GM19043 (cell line): ENCODE results near the gene NOTCH1.

ENCODE experiments used
- ATAC-seq: cut with Tn5 transposase; IDR thresholded peaks from one replicate; pipeline ENCODE4 v1.9.1; 2021; ENCODE audit warnings: low read depth; ENCODE audit not compliant: unreplicated experiment

Gene NOTCH1

DNA sequence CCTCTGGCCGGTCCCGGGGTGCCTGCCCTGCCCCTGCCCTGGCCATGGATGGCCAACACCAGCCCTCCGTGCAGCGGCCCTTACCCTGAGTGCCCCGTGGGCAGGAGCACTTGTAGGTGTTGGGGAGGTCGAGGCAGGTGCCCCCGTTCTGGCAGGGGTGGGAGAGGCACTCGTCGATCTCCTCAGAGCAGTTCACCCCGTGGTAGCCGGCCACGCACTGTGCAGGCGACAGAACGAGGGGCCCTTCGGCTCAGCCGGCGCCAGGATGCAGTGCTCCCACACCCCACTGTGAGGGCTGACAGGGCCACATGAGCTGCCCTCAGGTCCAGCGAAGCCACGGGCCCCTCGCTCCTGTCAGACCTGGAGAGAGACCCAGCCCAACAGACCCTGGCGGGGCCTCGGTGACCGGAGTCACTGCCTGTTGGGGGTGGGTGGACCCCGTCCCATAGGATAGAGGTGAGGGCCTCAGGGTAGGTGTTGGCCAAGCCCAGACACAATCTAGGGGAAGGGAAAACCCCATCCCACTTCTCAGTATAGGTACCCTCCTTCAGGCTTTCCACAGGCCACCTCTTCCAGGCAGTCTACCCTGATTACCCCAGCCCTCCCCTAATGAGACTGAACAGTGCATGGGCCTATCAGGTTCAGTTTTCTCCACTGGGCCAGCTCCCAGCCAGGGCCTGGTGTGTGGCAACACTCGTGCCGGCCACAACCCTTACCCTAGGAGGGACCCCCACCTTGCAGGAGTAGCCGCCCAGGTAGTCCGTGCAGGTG, 38.4 kb downstream of the NOTCH1 start:
- ATAC-seq = no peak

DNA sequence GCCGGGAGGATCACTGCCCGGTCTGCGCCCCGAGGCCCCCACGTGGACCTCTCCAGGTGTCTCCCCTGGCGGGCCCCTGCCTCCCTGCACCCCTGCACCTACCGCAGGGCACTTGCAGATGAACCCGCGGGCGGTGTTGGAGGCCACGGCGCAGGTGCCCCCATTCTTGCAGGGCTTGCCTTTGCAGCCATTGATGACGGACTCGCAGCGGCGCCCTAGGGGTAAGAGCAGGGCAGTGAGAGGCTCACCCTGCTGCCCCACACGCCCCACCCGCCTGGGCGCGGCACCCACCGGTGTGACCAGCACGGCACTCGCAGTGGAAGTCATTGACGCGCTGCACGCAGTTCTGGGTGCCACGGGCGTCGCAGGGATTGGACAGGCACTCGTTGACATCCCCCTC, 39.4 kb downstream of the NOTCH1 start:
- no peak for ATAC-seq

DNA sequence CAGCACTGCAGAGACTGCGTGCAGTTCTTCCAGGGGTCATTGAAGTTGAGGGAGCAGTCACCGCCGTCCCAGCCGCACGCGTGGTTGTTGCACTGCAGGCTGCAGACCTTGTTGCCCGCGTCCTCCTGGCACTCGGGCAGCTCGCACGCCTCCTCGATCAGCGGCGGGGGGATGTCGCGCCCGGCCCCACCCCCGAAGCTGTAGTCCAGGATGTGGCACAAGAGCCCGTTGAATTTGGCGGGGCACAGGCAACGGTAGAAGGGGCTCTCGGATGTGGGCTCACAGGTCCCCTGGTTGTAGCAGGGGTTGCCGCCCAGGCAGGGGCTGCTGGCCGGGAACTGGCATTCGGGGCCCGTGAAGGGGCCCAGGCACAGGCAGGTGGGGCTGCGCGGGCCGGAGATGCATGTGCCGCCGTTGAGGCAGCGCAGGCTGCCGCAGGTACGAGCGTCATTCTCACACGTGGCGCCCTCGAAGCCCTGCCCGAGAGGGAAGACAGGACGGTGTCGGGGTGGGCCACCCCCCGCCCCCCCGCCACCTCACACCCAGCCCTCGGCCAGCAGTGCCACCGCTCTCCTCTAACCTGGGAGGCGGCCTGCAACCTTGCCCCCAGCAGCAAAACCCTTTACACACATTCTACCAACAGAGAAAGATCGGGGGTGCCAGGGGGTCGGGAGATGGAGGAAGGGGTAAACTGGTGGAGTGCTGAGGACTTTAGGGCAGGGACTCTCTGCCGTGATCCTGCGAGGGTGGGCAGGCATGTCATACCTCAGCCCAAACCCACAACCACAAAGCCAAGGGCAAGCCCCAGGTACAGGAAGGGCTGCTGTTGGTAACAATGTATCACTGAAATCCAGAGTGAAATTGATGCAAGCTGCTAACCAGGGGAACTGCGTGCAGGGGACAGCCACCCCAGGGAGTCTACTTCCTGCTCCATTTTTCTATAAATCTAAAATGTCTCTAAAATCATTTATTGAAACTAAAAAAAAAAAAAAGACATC, 40.1 kb downstream of the NOTCH1 start:
- ATAC-seq = no peak

DNA sequence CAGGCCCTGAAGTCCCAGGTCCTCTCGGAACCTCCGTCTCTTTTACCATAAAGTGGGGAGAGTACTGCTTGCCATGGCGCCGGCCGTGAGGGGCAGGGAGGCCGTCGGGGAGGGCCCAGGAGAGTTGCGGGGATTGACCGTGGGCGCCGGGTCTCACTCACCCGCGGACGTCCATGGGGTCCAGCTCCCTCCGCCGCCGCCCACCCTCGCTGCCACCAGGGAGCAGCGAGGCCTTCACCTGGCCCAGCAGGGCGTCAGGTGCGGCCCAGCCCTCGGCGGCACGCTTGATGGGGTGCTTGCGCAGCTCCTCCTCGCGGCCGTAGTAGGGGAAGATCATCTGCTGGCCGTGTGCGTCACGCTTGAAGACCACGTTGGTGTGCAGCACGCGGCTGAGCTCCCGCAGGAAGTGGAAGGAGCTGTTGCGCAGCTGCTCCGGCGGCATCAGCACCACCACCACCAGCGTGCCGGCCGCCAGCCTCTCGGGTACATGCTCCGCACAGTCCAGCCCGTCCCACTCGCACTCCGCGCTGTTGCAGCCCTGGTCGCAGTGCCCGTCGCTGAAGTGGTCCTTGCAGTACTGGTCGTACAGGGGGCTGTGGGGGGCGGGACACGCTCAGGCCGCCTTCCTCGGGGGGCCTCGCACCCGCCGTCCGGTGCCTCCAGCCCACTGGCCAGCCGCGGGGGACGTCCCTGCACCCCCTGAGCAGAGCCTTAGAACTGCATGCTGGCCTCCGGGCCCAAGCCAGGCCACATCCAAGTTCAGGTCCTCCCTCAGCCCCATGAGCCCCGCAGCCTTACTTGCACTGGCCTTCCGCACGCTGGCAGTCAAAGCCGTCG, 41.1 kb downstream of the NOTCH1 start:
- no peak for ATAC-seq

DNA sequence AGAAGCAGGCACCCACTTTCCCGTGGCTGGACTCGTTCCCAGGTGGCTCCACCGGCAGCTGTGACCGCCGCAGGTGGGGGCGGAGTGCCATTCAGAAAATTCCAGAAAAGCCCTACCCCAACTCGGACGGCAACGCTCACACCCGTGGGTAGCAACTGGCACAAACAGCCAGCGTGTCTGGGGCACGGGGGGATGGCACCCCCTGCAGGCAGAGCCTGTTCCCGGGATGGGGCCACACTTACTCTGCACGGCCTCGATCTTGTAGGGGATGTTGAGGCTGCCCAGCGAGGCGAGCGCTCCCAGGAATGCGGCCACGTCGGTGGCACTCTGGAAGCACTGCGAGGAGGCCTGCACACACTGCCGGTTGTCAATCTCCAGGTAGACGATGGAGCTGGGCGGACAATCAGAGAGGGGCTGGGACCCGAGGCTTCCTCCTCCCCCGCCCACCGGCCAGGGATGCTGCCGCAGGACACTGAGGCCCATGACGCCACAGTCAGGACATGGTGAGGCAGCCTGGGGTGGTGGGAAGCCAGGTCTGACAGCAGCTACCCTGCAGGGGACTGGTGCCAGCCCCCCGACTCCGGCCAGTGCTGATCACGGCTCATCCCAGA, 42.8 kb downstream of the NOTCH1 start:
- no peak for ATAC-seq

DNA sequence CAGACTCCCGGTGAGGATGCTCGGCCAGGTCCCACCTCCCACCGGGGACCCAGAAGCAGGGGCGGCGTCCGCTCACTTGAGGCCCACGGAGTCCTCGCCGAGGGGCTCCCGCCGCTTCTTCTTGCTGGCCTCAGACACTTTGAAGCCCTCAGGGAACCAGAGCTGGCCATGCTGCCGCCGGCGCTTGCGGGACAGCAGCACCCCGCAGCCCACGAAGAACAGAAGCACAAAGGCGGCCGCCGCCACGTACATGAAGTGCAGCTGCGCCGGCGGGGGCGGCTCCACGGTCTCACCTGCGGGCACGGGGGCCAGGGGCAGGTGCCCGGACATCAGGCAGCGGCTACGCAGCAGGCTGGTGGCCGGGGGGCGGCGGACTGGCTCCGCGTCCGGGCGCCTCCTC, 43.7 kb downstream of the NOTCH1 start:
- no peak for ATAC-seq

DNA sequence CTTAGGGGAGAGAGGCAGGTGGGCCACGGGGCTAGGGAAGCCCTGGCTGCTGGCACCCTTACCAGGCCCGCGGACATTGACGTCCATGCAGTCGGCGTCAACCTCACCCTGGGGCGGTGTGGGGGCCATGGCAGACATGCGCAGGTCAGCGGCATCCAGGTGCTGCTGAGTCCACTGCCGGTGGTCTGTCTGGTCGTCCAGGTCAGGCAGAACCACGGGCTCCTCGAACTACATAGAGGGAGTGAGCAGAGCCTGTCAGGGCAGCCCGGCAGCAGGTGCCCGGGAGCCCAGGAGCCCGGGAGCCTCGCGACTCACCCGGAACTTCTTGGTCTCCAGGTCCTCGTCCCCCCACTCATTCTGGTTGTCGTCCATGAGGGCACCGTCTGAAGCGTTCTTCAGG, 44.2 kb downstream of the NOTCH1 start:
- ATAC-seq = no peak

DNA sequence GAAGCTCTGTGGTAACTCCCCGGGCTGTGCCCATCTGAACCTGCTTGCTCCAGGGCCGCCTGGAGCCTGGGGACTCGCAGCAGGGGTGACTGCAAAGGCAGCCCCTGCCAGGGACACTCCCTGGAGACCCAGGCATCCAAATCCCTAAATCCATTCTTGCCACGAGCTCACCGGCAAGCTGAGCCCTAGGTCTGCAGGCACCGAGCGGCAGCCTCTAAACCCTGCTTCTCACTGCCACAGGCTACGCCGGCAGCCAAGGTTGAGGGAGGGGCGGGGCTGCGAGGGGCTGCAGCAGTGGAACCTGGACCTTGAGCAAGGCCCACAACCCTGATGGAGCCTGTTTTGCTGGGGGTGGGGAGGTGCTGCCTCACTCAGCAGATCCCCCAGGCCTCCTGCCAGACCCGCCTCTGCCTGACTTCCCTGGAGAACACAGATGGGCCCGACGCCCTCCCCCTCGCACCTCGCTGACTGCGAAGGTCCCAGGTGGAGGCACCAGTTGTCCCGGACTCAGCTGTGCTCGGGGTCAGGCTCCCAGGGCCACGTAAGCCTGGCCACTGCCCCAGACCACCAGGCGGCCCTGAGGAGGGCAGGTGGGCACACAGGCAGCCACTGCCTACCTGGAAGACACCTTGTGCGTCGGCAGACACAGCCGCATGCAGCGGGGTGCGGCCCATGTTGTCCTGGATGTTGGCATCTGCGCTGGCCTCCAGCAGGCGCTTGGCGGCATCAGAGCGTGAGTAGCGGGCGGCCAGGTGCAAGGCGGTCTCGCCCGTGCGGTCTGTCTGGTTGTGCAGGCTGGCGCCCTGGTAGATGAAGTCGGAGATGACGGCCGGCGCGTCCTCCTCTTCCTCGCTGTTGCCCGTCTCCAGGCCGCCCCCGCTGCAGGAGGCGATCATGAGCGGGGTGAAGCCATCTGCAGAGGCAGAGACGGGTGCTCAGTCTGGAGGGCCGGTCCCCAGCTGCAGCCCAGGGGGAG, 45.6 kb downstream of the NOTCH1 start:
- no peak for ATAC-seq

DNA sequence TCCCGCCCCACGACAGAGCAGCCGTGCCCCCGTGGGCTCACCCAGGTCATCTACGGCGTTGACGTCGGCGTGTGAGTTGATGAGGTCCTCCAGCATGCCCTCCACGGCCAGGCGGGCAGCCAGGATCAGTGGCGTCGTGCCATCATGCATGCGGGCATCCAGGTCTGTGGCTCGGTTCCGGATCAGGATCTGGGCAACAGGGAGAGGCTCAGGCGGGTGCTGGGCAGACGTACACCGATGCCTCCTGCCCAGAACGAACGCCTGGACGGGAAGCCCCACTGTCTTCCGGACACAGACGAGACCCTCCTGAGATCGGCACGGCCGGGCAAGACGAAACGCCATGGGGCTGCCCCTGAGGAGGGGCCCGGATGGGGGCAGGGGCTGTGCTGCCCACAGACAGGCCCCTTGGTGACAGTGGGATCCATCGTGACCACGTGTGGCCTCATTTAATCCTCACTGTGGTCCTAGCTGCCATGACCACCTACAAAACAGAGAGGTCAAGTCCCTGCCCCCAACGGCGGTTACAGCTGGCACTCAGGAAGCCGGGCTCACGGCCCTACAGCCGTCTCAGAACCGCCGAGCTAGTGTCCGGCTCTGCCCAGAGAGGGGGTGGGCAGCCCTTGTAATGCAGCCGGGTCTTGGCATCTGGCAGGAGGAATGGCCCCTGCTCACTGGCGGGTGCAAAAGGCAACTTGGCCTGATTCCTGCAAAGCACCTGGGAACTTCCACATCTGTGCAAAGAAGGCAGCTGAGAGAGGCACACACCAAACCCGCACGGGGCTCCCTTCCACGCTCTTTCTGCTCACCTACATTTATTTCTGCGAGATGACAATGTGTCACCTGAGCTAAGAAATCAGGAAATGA, 46.5 kb downstream of the NOTCH1 start:
- ATAC-seq = no peak

DNA sequence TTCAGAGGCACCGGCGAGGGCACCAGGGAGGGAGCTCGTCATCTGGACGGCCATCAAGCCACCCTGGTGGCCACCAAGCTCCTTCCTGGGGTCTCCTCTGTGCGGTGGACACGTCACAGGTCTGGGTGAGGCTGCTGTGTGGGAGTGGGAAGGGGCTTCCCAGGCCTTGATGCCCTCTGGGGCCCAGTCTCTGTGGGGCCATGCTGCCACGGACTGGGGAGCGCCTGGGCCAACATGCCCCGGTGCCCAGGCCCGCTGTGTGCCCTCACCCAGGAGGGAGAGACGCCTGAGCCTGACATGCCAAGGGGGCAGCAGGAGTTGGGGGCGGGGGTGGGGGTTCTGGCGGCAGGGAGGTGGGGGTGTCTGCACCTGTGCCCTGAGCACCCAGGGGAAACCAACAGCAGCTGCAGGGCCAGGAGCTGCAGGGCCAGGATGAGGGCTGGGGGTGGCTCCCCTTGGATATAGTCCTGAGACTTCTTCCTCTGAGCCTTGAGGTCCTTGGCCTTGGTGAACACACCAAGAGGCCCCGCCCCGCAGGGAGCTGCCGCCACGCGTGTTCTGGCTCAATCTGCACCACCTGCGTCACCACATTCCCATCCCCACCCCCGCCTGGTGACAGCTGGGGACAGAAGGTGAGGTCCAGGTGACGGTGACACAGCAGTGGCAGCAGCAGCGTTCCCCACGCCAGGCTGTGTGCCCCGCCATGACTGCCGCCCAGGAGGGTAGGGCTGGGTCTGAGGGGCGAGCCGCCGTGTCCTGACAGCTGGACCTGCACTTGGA, 47.7 kb downstream of the NOTCH1 start:
- no peak for ATAC-seq

DNA sequence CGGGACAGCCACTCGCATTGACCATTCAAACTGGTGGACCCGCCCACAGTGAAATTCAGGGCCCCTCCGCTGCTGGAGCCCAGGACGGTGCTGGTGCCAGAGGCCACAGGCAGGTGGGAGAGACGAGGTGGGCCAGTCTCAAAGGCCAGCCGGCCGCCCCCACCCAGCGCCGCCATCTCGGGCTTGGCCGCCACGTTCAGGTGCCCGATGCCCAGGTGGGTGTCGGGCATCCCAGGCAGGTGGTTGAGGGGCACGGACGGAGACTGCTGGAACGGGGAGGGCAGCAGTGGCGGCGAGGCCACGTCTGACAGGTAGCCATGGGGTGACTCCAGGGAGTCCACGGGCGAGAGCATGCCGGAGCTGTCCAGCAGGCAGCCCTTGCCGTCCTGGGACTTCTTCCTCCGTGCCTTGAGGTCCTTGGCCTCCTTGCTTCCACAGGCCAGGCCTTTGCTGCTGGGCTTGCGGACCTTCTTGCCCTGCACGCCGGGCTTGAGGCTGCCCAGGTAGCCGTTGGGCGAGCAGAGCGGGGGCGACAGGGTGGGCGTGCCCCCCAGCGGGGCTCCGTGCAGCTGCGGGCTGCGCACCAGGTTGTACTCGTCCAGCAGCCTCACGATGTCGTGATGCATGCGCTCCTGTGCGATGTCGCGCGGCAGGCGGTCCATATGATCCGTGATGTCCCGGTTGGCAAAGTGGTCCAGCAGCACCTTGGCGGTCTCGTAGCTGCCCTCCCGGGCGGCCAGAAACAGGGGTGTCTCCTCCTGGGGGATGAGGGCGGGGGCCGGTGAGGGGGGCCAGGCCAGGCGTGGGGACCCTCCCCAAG, 48.8 kb downstream of the NOTCH1 start:
- no peak for ATAC-seq

DNA sequence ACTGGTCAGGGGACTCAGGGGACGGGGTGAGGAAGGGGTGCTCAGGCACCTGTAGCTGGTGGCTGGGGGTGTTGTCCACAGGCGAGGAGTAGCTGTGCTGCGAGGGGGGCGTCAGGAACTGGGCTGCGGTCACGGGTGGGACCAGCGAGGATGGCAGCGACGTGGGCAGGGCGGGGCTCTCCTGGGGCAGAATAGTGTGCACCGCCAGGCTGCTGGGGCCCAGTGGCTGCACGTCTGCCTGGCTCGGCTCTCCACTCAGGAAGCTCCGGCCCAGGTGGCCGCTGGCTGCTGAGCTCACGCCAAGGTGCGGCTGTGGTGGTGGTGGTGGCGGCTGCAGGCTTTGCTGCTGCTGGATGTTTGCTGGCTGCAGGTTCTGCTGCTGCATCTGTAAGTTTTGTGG, 49.7 kb downstream of the NOTCH1 start:
- ATAC-seq = no peak

DNA sequence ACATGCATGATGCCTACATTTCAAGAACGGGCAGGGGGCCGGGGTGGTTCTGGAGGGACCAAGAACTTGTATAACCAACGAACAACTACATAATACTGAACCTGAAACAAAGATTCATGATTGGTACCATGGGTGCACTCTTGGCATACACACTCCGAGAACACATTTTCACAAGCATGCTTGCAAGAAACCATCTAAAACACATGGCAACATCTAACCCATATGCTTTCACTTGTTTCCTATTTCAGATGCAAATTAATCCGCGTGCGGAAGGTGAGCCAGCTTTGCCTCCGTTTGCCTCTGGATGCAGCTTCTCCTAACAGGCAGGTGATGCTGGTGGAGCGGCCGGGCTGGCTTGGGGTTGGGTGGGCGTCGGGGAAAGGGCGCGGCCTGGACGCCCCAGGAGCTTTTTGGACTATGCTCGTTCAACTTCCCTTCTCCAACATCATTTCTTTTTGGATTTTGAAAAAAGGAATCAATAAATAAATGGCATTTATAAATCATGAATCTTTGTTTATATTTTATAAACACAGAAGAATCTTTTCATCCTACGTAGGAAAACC, 50.5 kb downstream of the NOTCH1 start:
- ATAC-seq = no peak

DNA sequence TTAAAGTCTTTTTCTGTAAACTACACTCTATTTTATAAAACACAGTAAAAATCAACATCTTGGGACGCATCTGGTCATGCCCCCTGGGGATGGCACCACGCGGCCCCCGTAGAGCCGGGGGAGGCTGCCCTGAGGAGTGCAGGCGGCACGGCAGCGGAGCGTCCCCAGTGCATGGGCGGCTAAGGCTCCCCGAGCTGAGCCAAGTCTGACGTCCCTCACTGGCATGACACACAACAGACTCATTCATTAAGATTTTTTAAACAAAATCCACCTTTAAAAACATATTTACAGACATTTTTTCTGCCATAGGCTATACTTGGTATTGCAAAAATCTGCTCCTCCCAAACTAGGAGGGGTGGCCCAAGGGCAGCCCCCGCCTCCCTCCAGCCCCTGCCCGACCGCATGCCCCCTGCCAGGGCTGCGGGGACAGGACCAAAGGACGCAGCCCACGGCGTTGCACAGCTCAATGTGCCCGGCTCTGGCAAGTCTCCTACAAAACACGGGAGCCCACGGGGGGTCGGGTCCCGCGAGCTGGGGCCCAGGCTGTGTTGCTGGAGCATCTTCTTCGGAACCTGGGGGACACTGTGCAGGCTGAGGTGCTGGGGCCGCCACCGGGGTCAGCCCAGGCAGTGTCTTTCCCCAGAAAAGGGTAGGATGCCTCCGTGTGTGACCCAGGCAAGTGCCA, 51.2 kb downstream of the NOTCH1 start:
- ATAC-seq = no peak

DNA sequence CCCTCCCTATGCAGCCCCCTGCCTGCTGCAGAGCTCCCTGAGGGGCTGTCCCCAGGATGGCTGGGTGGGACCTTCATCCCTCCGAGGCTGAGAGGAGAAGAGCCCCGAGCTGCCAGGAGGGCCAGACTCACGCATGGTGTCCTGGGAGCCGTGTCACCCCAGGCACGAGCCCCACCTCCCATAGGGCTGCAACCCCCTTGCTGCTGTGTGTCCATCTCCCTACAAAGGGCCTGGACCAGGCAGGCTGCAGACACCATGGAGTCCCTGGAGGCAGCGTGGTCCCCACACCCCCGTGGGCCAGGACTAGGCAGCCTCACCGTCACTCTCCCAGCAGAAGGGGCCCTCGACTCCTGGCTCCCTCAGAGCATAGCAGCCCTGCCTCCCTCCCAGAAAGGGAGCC, 51.8 kb downstream of the NOTCH1 start:
- ATAC-seq = no peak

DNA sequence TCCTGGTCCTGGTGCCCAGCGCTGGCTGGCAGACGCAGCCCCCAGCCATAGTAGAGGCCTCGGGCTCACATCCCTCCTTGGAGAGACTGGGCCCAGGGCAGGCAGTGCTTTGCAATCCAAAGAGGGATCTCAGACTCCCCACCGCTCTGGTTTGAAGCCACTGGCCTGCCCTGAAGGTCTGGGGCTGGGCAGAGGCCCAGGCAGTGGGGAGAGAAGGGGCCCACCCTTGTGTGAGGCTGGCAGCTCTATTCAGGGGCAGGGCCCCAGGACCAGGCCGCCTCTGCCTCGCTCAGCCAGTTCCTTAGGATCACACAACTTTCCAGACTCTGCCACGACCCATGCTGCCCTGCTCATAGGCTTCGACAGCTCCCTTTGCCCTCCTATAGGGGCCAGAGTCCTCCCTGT, 52.3 kb downstream of the NOTCH1 start:
- no peak for ATAC-seq
